Subcutaneous adipose tissue (tissue), 4 donors: ENCODE results near the gene HJV. TPM values are rescaled to one million over a fixed set of nuclear protein-coding genes. Genes with fewer than 3 reads are reported as not detected.

Experiments used
- CTCF ChIP-seq: fragments of 450-650 bp; IDR thresholded peaks from one replicate; pipeline ENCODE4 v1.5.1; 2016; ENCODE audit warnings: low read depth, mild to moderate bottlenecking, control low read depth, antibody characterized with exemption, moderate library complexity
- total RNA-seq, 4 donors: library from RNA; depleted of rRNA; stranded (reverse); fragments of >200 nt; gene quantifications; one replicate each; pipeline ENCODE4 v1.1.0, GENCODE V29; 2016

HJV gene
- total RNA-seq, 4 donors from 2014 or later: not detected

- TF ChIP-seq CTCF: no peak
Observed at GRCh38 chr1:146001709-146002108, 19.8 kb downstream of the HJV start.

GRCh38 chr1:145999321-146000024 lies 22.1 kb downstream of the HJV start:
- TF ChIP-seq CTCF: no peak

GRCh38 chr1:145997718-145998023 lies 23.9 kb downstream of the HJV start:
- no peak for TF ChIP-seq CTCF

- no peak for TF ChIP-seq CTCF
Observed at GRCh38 chr1:145997016-145997717, 24.4 kb downstream of the HJV start.

- no peak for TF ChIP-seq CTCF
Observed at GRCh38 chr1:145996433-145997015, 25.0 kb downstream of the HJV start, which contains the start of gene TXNIP. Gene TXNIP, minus strand, starts transcription at chr1:145996579. Its CDS starts 313 bp downstream, at chr1:145996266.

GRCh38 chr1:145995964-145996432 lies 25.5 kb downstream of the HJV start:
- no peak for TF ChIP-seq CTCF
